Spinal cord (tissue), 10 donors: ENCODE results near the gene RND1. TPM values are rescaled to one million over a fixed set of nuclear protein-coding genes. Genes with fewer than 3 reads are reported as not detected.

ENCODE experiments used
- DNase-seq, 6 donors: peaks; one replicate each; pipeline versions ENCODE4 v3.0.0 to v3.0.0-alpha.2; 2013 to 2015; ENCODE audit warnings: low spot score in 6 of 6, low read depth in 4 of 6
- H3K27ac ChIP-seq: one replicate; pipeline ENCODE4 v1.5.1; 2013; ENCODE audit warnings: low read depth, low read length, control low read depth
- H3K27me3 ChIP-seq: one replicate; pipeline ENCODE4 v1.6.1; 2013; ENCODE audit warnings: low read length; ENCODE audit not compliant: control insufficient read depth, insufficient read depth
- H3K36me3 ChIP-seq: one replicate; pipeline ENCODE4 v1.6.1; 2013; ENCODE audit warnings: low read length; ENCODE audit not compliant: control insufficient read depth, insufficient read depth
- H3K4me1 ChIP-seq: one replicate; pipeline ENCODE4 v1.6.1; 2013; ENCODE audit warnings: low read length; ENCODE audit not compliant: control insufficient read depth, insufficient read depth
- H3K4me3 ChIP-seq: one replicate; pipeline ENCODE4 v1.5.1; 2013; ENCODE audit warnings: low read depth, low read length, control low read depth
- H3K9me3 ChIP-seq: one replicate; pipeline ENCODE4 v1.6.1; 2013; ENCODE audit warnings: low read length; ENCODE audit not compliant: control insufficient read depth, insufficient read depth
- WGBS: methylation state at CpG from one replicate; pipeline ENCODE4 v1.1.5; 2013; ENCODE audit warnings: missing lambda C conversion rate; ENCODE audit not compliant: insufficient coverage; 5-methylcytosine and 5-hydroxymethylcytosine counted together
- polyA plus RNA-seq, 2 donors: library from polyadenylated mRNA; unstranded; fragments of 120-200 nt; gene quantifications; one replicate each; pipeline ENCODE4 v1.2.1, GENCODE V29; 2013; ENCODE audit not compliant: insufficient read length in 2 of 2
- total RNA-seq, 2 donors: library from RNA; depleted of rRNA in 1 of 2; stranded (reverse); fragments of 120-200 nt in 1 of 2; fragments of >200 nt in 1 of 2; gene quantifications; one replicate each; pipeline versions ENCODE4 v1.2.3 to v1.2.4, GENCODE V29; 2013 to 2014
- donor health status: healthy.

Gene RND1
- total and polyA plus RNA-seq, 4 donors, result 8.5 to 45.8 (median 28.4) TPM

DNA sequence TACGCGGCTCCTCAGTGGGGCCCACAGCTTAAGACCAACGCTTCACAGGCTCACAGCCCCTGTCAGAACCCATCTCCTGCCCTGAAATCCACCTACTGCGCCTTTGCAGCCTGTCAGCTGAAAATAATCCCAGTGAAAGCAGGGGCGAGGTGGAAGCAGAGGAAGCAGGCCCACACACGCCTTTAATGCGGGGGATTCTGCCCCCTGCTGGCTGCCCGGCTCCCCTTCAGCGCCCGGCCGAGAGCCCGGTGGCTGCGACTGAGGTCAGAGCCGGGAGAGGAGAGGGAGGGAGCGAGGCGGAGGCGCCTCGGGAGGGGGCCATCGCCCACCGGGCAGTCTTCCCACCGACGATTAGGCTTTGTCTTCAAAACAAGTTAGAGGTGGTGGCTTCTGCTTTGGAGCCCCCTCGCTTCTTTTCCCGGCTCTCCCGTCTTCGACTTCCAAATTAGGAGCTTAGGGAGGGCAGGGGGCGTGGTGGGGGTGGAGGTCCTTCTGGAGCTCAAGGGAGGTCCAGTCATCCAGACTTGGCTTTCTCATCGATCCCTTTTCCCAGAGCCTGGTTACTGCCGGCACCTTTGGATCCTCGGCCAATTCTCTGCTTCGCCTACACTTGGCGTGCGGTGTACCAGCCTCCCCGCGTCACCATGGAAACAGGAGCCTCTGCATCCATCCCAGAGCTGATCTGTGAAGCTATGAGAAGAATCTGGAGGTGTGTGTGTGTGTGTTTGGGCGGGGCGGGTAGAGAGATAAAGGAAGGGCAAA lies 25.2 kb upstream of the RND1 start:
- Histone ChIP-seq H3K36me3 (no peaks in the 10 kb centered on the region), H3K4me1 (peaks cover 17% of the 10 kb centered on the region), H3K27ac (peak overlapping the region; percentile 67), H3K4me3 (peak overlapping the region; percentile 44), H3K9me3 (no peaks in the 10 kb centered on the region), H3K27me3 (no peaks in the 10 kb centered on the region)
- peak in 5 of 6 donors; percentile 76 to 98 (median 82) for DNase-seq
- 1% methylated on average over 33 of the region's 37 CpGs for WGBS

- H3K27me3 ChIP-seq, result no peaks in the 10 kb centered on the region
- no peaks in the 10 kb centered on the region for H3K9me3 ChIP-seq
- H3K4me3 ChIP-seq, result no peak overlapping the region
- WGBS, result 85% methylated on average over 3 of the region's 3 CpGs
- no peak for DNase-seq
- H3K4me1 ChIP-seq, result peaks cover 17% of the 10 kb centered on the region
- H3K27ac ChIP-seq, result no peak overlapping the region
- H3K36me3 ChIP-seq, result no peaks in the 10 kb centered on the region
Measured at GRCh38 chr12:48889679-48890078, 24.0 kb upstream of the RND1 start.

DNA sequence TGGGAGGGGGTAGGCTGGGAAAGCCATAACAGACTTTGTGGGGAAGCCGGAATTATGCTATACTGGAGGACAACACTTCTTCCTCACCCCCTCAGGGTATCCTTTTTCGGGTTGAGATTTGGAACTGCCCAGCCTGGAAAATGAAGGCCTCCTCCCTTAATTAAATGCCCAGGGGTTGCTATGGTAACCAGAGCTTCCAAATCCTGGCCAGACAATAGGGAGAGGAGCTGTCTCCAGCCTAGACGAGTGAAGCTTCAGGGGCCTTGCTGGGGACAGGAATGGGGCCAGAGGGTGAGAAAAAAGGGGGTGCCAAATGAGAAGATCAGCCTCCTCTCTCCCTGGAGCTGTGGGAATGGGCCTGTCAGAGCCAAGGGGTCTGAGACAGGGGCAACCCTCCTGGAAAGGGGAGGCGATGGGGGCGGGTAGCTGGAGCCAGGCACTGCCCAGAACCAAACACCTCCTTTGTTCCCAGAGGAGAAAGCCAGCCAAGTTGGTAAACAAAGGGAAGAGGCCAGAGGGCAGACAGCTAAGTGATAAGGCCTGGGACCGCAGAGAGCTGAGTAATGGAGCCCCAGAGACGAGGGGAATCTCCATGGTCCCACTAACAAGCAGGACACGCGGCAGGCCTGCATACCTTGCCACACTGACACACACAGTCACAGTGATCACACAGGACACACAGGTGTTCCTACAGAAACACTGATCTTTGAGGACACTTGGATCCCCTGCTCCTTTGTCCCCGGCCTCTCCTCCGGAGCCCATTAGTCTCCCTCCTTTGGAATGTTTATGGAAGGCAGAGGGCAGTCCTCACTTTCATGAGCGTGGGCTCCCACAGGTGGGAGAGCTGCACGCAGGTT lies 17.9 kb upstream of the RND1 start:
- Histone ChIP-seq H3K27ac (no peak overlapping the region), H3K4me3 (no peak overlapping the region)

DNA sequence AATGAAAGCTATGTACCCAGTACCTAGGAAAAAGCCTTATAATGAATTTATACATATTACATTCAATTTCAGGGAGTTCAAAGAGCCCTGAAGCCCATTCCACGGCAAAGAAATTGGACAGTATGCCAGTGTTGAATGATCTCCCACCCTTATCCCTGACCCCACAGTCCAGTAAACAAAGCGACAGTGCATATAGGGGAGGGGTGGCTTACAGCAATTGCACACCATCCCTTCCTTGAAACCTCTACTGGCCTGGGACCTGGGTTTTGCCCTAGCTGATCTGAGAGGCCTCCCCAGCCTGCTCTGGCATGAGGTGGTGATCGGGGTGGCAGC lies 17.3 kb upstream of the RND1 start:
- H3K4me3 ChIP-seq, result no peak overlapping the region
- WGBS, result no CpG with 5 or more reads among the region's 3 CpGs
- no peaks in the 10 kb centered on the region for H3K36me3 ChIP-seq
- no peaks in the 10 kb centered on the region for H3K27me3 ChIP-seq
- H3K27ac ChIP-seq, result no peak overlapping the region
- peaks cover 22% of the 10 kb centered on the region for H3K4me1 ChIP-seq
- no peaks in the 10 kb centered on the region for H3K9me3 ChIP-seq
- DNase-seq, result no peak

More for the DNA sequence above, 17.9 kb upstream of the RND1 start:
- peak in 2 of 6 donors; percentile 88 to 93 for DNase-seq
- Histone ChIP-seq H3K27me3 (no peaks in the 10 kb centered on the region), H3K36me3 (no peaks in the 10 kb centered on the region), H3K4me1 (peaks cover 22% of the 10 kb centered on the region), H3K9me3 (no peaks in the 10 kb centered on the region)
- WGBS, result 32% methylated on average over 6 of the region's 13 CpGs

DNA sequence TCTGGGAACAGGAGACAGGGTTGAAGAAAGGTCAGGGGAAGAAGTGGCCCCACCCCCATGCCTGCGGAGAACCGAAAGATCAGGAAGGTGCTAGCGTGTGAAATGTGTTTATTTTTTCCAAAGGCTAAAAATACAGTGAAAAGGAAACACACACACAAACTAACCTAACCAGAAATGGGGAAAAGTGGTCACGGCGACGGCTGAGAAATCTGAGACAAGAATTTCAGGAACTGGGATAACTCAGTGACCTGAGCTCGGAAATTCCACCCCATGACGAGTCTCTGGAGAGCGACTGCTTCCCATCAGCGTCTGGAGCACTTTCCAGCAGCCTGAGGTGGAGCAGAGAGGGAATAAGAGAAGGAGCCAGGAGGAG lies 16.6 kb upstream of the RND1 start:
- Histone ChIP-seq H3K9me3 (no peaks in the 10 kb centered on the region), H3K36me3 (no peaks in the 10 kb centered on the region), H3K27ac (peak overlapping the region; percentile 26), H3K27me3 (no peaks in the 10 kb centered on the region), H3K4me1 (peaks cover 22% of the 10 kb centered on the region), H3K4me3 (no peak overlapping the region)
- peak in 1 of 6 donors; percentile 33 for DNase-seq
- 45% methylated on average over 7 of the region's 10 CpGs for WGBS

DNA sequence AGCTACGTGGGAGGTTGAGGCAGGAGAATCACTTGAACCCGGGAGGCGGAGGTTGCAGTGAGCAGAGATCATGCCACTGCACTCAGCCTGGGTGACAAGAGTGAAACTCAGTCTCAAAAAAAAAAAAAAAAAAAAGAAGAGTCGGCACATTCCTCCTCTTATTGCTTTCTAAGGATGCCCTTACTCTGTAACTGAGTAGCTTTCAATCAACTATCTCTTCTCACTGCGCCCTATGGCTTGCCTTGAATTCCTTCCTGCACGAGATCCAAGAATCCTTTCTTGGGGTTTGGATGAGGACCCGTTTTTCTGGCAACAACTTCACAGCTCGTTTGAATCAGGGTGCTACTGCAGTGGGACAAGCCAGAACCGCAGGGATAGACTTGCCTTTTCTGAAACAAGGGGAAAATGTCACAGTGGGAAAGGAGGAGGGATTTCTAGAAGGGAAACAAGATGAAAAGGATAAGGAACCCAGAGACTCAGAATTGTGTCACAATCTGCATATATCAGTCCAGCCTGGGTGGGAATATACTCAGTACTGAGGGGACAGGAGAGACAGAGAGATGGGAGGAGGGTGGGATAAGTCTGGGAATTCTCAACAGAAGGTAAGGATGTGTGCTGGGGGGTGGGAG lies 16.1 kb upstream of the RND1 start:
- 13% methylated on average over 5 of the region's 9 CpGs for WGBS
- H3K27ac ChIP-seq, result peak overlapping the region; percentile 15
- peak in 1 of 6 donors; percentile 47 for DNase-seq

GRCh38 chr12:48880647-48881046 lies 15.0 kb upstream of the RND1 start:
- WGBS, result 97% methylated on average over 5 of the region's 9 CpGs
- H3K36me3 ChIP-seq, result no peaks in the 10 kb centered on the region

More for the DNA sequence above, 16.1 kb upstream of the RND1 start:
- no peaks in the 10 kb centered on the region for H3K27me3 ChIP-seq
- H3K9me3 ChIP-seq, result no peaks in the 10 kb centered on the region
- no peak overlapping the region for H3K4me3 ChIP-seq
- peaks cover 22% of the 10 kb centered on the region for H3K4me1 ChIP-seq
- no peaks in the 10 kb centered on the region for H3K36me3 ChIP-seq

GRCh38 chr12:48878548-48878947 lies 12.9 kb upstream of the RND1 start:
- DNase-seq, result no peak
- Histone ChIP-seq H3K9me3 (no peaks in the 10 kb centered on the region), H3K27me3 (no peaks in the 10 kb centered on the region)

More at GRCh38 chr12:48880647-48881046, 15.0 kb upstream of the RND1 start:
- no peaks in the 10 kb centered on the region for H3K27me3 ChIP-seq
- no peak overlapping the region for H3K4me3 ChIP-seq
- no peak overlapping the region for H3K27ac ChIP-seq
- DNase-seq, result no peak
- no peaks in the 10 kb centered on the region for H3K9me3 ChIP-seq
- peaks cover 22% of the 10 kb centered on the region for H3K4me1 ChIP-seq

DNA sequence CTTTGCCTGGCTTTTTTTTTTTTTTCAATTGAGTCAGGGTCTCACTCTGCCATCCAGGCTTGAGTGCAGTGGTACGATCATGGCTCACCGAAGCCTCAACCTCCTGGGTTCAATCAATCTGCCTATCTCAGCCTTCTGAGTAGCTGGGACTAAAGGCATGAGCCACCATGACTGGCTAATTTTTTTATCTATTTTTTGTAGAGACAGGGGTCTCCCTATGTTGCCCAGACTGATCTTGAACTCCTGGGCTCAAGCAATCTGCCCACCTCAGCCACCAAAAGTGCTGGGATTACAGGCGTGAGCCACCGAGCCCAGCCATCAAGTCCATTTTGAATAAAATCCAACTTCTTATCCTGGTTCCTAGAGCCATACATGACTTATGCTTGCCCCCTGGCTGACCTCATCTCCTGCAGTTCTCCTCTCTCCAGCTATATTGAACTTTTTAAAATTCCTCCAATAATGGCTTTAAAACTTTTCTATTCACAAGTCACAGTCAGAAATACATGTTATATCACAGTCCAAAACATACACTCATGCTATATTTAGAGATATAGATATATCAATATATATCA lies 10.4 kb upstream of the RND1 start:
- DNase-seq, result no peak
- WGBS, result 73% methylated on average over 2 of the region's 4 CpGs

More at GRCh38 chr12:48878548-48878947, 12.9 kb upstream of the RND1 start:
- Histone ChIP-seq H3K27ac (no peak overlapping the region), H3K4me1 (peaks cover 18% of the 10 kb centered on the region), H3K4me3 (no peak overlapping the region), H3K36me3 (no peaks in the 10 kb centered on the region)
- 88% methylated on average over 1 of the region's 2 CpGs for WGBS

More for the DNA sequence above, 10.4 kb upstream of the RND1 start:
- Histone ChIP-seq H3K27me3 (no peaks in the 10 kb centered on the region), H3K4me1 (peaks cover 4% of the 10 kb centered on the region), H3K9me3 (no peaks in the 10 kb centered on the region), H3K4me3 (no peak overlapping the region), H3K27ac (no peak overlapping the region), H3K36me3 (no peaks in the 10 kb centered on the region)
